ENCODE measurements around the gene CCNB2. TPM values are rescaled to one million over a fixed set of nuclear protein-coding genes. Genes with fewer than 3 reads are reported as not detected.

The CCNB2 gene
- total and polyA plus RNA-seq, 9 of the 15 experiments (the other 6 are each of a cell fraction or from before 2014, with no cell fraction given), result 84.8 to 266 (median 124) TPM

- TF ChIP-seq, protein P1, sequence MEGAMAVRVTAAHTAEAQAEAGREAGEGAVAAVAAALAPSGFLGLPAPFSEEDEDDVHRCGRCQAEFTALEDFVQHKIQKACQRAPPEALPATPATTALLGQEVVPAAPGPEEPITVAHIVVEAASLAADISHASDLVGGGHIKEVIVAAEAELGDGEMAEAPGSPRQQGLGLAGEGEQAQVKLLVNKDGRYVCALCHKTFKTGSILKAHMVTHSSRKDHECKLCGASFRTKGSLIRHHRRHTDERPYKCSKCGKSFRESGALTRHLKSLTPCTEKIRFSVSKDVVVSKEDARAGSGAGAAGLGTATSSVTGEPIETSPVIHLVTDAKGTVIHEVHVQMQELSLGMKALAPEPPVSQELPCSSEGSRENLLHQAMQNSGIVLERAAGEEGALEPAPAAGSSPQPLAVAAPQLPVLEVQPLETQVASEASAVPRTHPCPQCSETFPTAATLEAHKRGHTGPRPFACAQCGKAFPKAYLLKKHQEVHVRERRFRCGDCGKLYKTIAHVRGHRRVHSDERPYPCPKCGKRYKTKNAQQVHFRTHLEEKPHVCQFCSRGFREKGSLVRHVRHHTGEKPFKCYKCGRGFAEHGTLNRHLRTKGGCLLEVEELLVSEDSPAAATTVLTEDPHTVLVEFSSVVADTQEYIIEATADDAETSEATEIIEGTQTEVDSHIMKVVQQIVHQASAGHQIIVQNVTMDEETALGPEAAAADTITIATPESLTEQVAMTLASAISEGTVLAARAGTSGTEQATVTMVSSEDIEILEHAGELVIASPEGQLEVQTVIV (CRISPR knock-in tag; IDR thresholded peaks at IDR 0.05; ENCODE audit: borderline replicate concordance), result no peak
- no peak for TF ChIP-seq HMBOX1 (IDR thresholded peaks at IDR 0.05)
- TF ChIP-seq ZNF76 (CRISPR knock-in tag; IDR thresholded peaks at IDR 0.05; ENCODE audit: borderline replicate concordance), result no peak
- no peak for TF ChIP-seq EP400 (IDR thresholded peaks at IDR 0.05)
- TF ChIP-seq, protein P2, sequence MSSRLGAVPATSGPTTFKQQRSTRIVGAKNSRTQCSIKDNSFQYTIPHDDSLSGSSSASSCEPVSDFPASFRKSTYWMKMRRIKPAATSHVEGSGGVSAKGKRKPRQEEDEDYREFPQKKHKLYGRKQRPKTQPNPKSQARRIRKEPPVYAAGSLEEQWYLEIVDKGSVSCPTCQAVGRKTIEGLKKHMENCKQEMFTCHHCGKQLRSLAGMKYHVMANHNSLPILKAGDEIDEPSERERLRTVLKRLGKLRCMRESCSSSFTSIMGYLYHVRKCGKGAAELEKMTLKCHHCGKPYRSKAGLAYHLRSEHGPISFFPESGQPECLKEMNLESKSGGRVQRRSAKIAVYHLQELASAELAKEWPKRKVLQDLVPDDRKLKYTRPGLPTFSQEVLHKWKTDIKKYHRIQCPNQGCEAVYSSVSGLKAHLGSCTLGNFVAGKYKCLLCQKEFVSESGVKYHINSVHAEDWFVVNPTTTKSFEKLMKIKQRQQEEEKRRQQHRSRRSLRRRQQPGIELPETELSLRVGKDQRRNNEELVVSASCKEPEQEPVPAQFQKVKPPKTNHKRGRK (tag; IDR thresholded peaks at IDR 0.05), result no peak
- no peak for TF ChIP-seq MCM7 (IDR thresholded peaks at IDR 0.05)
- TF ChIP-seq ETS2 (tag; IDR thresholded peaks at IDR 0.05; ENCODE audit: borderline replicate concordance, poor library complexity, severe bottlenecking), result no peak
- no peak for TF ChIP-seq DLX4 (CRISPR knock-in tag; IDR thresholded peaks at IDR 0.05)
- TF ChIP-seq SRSF7 (optimal IDR thresholded peaks at IDR 0.05; ENCODE audit: low read depth, low read length), result no peak
These were observed 44.6 kb upstream of the CCNB2 start (continued) for GRCh38 chr15:59060348-59060747.
